H1 (cell line): ENCODE results near the gene CELF4. TPM values are rescaled to one million over a fixed set of nuclear protein-coding genes. Genes with fewer than 3 reads are reported as not detected.

Source experiments
- BACH1 ChIP-seq: IDR thresholded peaks from 2 replicates; pipeline ENCODE4 v1.6.1; 2012; ENCODE audit warnings: low read length, improper control_type of control experiment
- CHD2 ChIP-seq: IDR thresholded peaks from 2 replicates; pipeline ENCODE4 v1.6.1; 2012; ENCODE audit warnings: low read length, improper control_type of control experiment
- CHD7 ChIP-seq: fragments of 300-600 bp; sonication (generic); IDR thresholded peaks from 2 replicates; pipeline ENCODE4 v1.7.1; 2012; ENCODE audit warnings: low read length, moderate library complexity, mild to moderate bottlenecking, inconsistent platforms; ENCODE audit not compliant: insufficient replicate concordance
- EGR1 ChIP-seq: IDR thresholded peaks from 2 replicates; pipeline ENCODE4 v1.6.1; 2011; ENCODE audit warnings: low read depth, low read length, borderline replicate concordance
- EP300 ChIP-seq, 2 experiments: IDR thresholded peaks; 1 replicate in 1 of 2; 2 replicates in 1 of 2; pipeline ENCODE4 v1.6.1; 2011 to 2012; ENCODE audit warnings: low read depth in 2 of 2, low read length in 2 of 2, mild to moderate bottlenecking in 2 of 2, borderline replicate concordance in 1 of 2, inconsistent platforms in 1 of 2, moderate library complexity in 1 of 2
- EZH2 ChIP-seq: fragments of 200-600 bp; sonication (generic); IDR thresholded peaks from 2 replicates; pipeline ENCODE4 v1.7.1; 2012; ENCODE audit warnings: low read depth, mild to moderate bottlenecking, moderate library complexity, low read length, inconsistent platforms; ENCODE audit not compliant: severe bottlenecking
- FOSL1 ChIP-seq: IDR thresholded peaks from 2 replicates; pipeline ENCODE4 v1.6.1; 2011; ENCODE audit warnings: mild to moderate bottlenecking, low read depth, low read length, moderate library complexity; ENCODE audit not compliant: insufficient read depth
- JUN ChIP-seq: IDR thresholded peaks from 2 replicates; pipeline ENCODE4 v1.6.1; 2011; ENCODE audit warnings: low read depth, mild to moderate bottlenecking, improper control_type of control experiment, low read length
- POLR2A ChIP-seq, 2 experiments: IDR thresholded peaks; 1 replicate in 1 of 2; 2 replicates in 1 of 2; pipeline ENCODE4 v1.6.1; 2011; ENCODE audit warnings: low read depth in 2 of 2, low read length in 2 of 2, mild to moderate bottlenecking in 2 of 2; ENCODE audit errors: control extremely low read depth in 1 of 2
- SIX5 ChIP-seq: IDR thresholded peaks from 2 replicates; pipeline ENCODE4 v1.6.1; 2011; ENCODE audit warnings: mild to moderate bottlenecking, low read depth, low read length
- SP2 ChIP-seq: IDR thresholded peaks from 2 replicates; pipeline ENCODE4 v1.6.1; 2012; ENCODE audit warnings: mild to moderate bottlenecking, low read length, inconsistent platforms
- TAF1 ChIP-seq: IDR thresholded peaks from 2 replicates; pipeline ENCODE4 v1.6.1; 2011; ENCODE audit warnings: mild to moderate bottlenecking, low read depth, low read length
- TBP ChIP-seq: IDR thresholded peaks from 2 replicates; pipeline ENCODE4 v1.6.1; 2011; ENCODE audit warnings: low read depth, low read length, improper control_type of control experiment
- polyA plus RNA-seq, 7 experiments: library from polyadenylated mRNA; depleted of rRNA in 3 of 7; stranded (reverse) in 5 of 7; unstranded in 2 of 7; fragments of >200 nt in 5 of 7; fragments of 200-250 nt in 2 of 7; gene quantifications; 1 replicate in 5 of 7; 2 replicates in 1 of 7; 4 replicates in 1 of 7; pipeline versions ENCODE4 v1.2.1 to v1.2.3, GENCODE V29; 2011 to 2013; ENCODE audit warnings: missing spikeins in 2 of 7, mixed read lengths in 2 of 7
- total RNA-seq: library from RNA; stranded (reverse); fragmentation: NEBNext Ultra II Directional; extraction: Animal tissue kit (Norgen Biotek cat#: 25700); gene quantifications from 2 replicates; pipeline ENCODE4 v1.2.1, GENCODE V29; 2021

The CELF4 gene
- total and polyA plus RNA-seq, 2 of the 8 experiments (the other 6 are each of a cell fraction or from before 2014, with no cell fraction given) = 1.6 to 3.4 TPM

GRCh38 chr18:37199741-37200140 is 365.9 kb downstream of the CELF4 start (continued):
- TF ChIP-seq CHD7 (no peak), EZH2 (no peak), FOSL1 (no peak), POLR2A (IDR thresholded peaks at IDR 0.05; ENCODE audit: control extremely low read depth in 1 of 2, low read depth in 2 of 2, low read length in 2 of 2) (no peak), EP300 (IDR thresholded peaks at IDR 0.05; ENCODE audit: borderline replicate concordance in 1 of 2, low read depth in 2 of 2, low read length in 2 of 2) (no peak), TBP (no peak), BACH1 (no peak), SP2 (no peak), CHD2 (no peak), TAF1 (no peak), EGR1 (no peak), JUN (no peak), SIX5 (no peak)
- TF ChIP-seq, all 59 proteins: peak for 0
